22Rv1 (cell line): ENCODE results near the gene GPC5.

Experiments used
- H3K27ac ChIP-seq: fragments of 450-650 bp; 2 replicates; pipeline ENCODE4 v1.5.1; 2017
- ZFX ChIP-seq: fragments of 450-650 bp; IDR thresholded peaks from 2 replicates; pipeline ENCODE4 v1.6.1; 2017; ENCODE audit warnings: antibody characterized with exemption, borderline replicate concordance
- TF ChIP-seq, protein P1 (sequence below): fragments of 450-650 bp; IDR thresholded peaks from 2 replicates; pipeline ENCODE4 v1.5.1; 2017; ENCODE audit warnings: mild to moderate bottlenecking

Gene GPC5

DNA sequence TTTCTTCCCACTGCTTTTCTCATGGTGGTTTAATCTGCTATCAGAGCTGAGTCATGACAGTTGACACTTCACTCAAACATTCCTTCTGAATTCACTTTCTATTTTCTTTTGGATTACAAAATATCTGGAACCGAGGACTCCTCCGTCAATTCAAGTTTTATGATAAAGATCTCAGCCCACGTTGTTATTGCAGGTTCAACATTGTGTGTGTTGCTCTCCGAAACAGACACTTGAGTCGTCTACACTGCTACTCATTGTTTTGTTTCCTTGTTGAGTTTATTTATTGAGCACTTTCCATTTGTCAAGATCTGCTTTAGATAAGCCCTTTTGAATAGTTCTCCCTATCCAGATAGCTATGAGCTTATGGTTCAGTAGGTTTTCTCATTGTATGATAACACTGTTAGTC lies 1192.1 kb downstream of the GPC5 start:
- no peak overlapping the region for H3K27ac ChIP-seq
- TF ChIP-seq ZFX: no peak
- TF ChIP-seq, protein P1, sequence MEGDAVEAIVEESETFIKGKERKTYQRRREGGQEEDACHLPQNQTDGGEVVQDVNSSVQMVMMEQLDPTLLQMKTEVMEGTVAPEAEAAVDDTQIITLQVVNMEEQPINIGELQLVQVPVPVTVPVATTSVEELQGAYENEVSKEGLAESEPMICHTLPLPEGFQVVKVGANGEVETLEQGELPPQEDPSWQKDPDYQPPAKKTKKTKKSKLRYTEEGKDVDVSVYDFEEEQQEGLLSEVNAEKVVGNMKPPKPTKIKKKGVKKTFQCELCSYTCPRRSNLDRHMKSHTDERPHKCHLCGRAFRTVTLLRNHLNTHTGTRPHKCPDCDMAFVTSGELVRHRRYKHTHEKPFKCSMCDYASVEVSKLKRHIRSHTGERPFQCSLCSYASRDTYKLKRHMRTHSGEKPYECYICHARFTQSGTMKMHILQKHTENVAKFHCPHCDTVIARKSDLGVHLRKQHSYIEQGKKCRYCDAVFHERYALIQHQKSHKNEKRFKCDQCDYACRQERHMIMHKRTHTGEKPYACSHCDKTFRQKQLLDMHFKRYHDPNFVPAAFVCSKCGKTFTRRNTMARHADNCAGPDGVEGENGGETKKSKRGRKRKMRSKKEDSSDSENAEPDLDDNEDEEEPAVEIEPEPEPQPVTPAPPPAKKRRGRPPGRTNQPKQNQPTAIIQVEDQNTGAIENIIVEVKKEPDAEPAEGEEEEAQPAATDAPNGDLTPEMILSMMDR: no peak

DNA sequence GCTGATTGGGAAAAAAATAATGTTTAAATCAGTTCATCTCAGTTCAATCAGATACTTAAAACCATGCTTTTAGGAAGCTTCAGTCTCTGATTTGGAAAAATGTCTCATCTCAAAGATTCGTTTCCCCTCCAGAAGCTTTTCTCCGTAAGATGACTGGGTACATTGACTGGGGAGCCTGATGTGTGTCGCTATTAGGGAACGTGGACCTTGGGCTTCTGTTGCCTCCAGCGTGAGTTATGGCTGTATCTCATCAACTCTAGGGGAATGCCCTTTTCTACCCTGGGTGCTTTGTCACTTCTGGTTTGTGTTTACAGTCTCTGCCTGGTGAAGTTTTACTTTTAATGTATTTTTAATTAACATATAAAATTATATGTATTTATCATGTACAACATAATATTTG lies 1192.7 kb downstream of the GPC5 start:
- no peak overlapping the region for H3K27ac ChIP-seq
- TF ChIP-seq ZFX: no peak
- TF ChIP-seq, protein P1: no peak

DNA sequence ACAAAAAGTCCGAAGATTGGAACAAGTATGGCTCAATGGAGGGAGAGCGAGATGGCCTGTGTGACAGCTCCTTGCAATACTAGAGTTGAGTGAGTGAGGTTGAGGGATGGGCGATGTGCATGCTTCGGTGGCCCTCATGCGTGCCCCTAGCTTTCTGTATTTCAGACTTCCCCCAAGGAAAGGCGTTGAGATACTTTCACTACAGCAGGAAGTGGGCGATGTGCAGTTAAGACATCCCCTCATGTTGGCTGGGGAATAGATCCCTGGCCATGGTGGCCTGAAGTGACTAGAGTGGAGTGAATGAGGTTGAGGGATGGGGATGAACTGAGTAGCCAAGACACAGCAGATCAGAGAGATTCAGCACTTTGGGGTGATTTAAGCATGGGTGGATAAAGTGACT lies 1194.3 kb downstream of the GPC5 start:
- TF ChIP-seq ZFX: no peak
- TF ChIP-seq, protein P1: no peak

DNA sequence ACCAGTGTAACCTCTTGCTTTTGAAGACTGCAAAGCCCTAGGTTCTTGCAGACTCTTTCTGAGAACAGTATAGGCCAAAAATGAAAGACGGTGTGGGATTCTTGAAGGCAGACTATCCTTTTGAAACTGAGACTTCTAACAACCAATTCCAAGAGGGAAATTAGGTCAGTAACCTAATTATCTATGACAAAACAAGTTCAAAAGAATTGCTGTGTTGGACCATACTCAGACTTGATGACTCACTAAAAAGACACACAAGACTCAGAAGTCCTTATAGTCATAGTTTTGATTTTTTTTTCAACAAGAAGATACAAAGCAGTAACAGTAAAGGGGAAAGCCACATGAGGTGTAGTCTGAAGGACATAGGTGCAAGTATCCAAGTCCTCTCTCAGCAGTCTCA lies 1204.1 kb downstream of the GPC5 start:
- no peak overlapping the region for H3K27ac ChIP-seq
- TF ChIP-seq, protein P1: no peak
- TF ChIP-seq ZFX: no peak

More for the DNA sequence above, 1194.3 kb downstream of the GPC5 start:
- H3K27ac ChIP-seq: no peak overlapping the region

DNA sequence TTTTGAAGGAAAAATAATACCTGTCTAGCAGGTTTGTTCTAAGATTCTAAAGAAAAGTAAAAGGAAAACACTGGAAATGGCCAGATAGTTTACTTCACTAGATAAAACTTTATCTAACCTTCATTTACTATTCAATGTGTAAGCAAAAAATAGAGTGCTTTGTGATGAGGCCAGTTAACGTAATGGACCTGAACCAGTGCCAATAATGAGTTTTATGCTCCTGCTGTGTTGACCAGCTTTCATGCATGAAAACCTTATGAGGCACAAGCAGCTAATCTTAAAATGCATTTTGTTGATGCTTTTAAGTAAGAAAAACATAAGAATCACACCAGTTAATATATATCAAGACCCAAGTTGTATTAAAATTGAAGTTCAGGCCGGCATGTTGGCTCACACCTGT lies 1211.0 kb downstream of the GPC5 start:
- no peak overlapping the region for H3K27ac ChIP-seq
- no peak for TF ChIP-seq ZFX
- TF ChIP-seq, protein P1: no peak

DNA sequence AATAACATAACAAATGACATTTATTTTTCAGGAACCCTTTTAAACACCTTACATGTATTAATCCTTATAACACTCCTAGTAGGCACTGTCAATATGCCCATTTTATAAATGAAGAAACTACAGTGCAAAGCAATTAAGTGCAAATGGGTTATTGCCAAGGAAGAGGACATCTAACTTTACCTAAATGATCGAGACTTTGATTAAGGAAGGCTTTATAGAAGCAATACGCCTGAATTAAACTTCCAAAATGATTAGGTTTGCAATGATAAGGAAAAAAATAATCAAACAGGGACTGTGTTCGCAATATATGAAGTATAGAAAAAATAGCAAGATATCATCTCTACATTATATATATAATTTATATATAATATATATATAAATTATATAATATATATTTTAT lies 1214.5 kb downstream of the GPC5 start:
- no peak overlapping the region for H3K27ac ChIP-seq
- TF ChIP-seq ZFX: no peak
- TF ChIP-seq, protein P1: no peak

DNA sequence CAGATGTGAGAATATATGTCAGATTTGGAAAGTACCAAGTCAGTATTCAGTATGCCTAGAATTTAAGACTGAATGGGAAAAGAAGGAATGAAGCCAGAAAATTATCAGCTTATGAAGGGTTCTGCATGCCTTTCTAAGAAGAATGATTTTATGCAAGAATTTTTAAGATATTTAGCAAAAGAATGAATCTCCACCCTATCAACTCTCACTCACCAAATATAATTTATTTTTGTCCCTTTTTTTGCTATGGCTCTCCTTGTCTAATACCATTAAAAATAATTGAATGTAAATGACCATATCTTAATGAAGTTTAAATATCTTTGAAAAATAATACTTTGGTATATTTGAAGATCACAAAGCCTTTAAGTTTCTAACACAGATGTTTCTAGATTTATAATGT lies 1215.5 kb downstream of the GPC5 start:
- TF ChIP-seq ZFX: no peak
- TF ChIP-seq, protein P1: no peak
- no peak overlapping the region for H3K27ac ChIP-seq
